GM21723 (cell line): ENCODE data around the gene LDLRAD4.
A peak's percentile ranks its signal among the peaks of the same experiment; 100 is the strongest.

Experiments used
- ATAC-seq: cut with Tn5 transposase; IDR thresholded peaks from one replicate; pipeline ENCODE4 v1.9.1; 2021; ENCODE audit warnings: mild to moderate bottlenecking, moderate library complexity; ENCODE audit not compliant: unreplicated experiment

The LDLRAD4 gene

DNA sequence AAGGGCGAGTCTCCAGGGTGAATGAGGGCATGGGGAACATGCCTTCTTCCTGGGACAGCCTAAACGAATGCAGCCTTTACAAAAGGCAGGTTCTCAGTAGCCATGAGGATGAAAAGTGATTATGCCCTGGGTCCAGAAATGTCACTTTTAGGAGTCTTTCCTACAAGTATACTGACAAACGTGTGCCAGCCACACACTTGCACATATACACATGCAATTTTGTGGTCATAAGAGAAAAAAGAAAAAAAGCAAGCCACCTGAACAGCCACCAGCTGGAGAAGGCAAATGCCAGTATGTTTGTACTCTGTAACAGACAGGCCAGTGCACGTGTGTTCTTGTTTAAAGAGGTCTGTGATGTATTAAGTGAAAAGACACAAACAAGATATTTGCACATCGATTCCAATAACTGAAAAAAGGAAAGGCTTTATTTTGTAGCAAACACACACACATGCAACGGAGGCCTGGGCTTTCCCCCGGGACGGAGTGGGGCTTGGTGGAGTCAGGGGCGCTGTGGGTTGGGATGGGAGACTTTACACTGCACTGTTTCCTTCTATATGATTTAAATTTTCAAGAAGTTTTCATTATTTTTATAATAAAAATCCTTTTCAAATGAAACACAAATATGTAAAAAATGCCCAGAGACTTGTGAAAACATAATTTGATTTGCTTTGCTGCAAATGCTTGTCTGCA, 399.4 kb downstream of the LDLRAD4 start:
- ATAC-seq = no peak

GRCh38 chr18:13618760-13619438, 400.3 kb downstream of the LDLRAD4 start:
- no peak for ATAC-seq

DNA sequence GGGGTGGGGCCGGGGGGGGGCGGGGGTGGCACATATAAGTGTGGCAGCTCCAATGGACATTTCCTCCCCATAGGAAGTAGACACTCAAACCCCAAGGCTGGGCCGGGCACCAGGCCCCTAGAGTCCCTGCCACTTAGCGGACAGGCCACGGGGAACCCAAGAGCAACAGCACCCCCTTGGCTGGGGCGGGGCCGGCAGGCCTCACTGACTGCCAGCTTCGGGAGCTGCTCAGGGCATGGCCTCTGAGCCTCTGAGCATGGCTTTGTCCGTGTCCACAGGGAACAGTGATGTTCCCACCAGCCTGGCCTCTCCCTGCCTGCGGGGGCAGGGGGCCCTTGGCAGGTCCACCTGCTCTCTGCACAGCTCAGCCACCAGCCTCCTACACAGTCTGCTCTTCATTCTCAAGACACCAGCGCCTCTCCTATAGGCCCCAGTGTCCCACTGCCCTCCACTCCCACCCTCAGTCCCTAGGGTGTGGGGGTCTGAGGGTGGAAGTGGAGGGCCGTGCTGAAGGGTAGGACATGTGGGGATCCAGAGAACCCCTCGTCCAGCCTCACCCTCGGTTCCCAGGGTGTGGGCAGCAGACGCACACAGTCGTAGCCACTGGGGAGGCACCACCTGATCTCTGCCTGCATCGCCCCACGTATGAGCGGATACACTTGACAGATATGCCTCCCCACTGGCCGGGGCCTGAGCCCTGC, 401.1 kb downstream of the LDLRAD4 start:
- no peak for ATAC-seq

DNA sequence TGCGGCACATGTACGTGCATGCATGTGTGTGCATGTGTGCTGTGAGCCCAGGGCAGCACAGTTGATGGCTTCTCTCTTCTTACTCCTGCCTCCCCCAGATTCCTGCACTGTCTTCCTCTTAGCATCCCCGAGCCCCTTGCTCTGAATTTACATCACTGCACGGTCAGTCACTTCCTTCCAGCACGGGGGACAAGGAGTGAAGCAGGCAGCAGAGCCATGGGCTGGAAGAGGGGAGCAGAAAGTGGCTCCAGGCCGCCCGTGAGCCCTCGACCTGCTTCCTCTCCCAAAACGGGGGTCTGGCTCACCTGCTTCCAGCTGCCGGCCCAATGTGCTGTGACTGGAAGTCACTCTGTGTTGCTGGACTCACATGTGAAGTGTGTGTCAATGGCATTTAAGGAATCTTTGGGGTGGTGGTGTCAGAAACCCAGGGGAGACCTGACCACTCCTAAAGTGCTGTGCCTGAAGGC, 401.7 kb downstream of the LDLRAD4 start:
- no peak for ATAC-seq

GRCh38 chr18:13620818-13621445, 402.4 kb downstream of the LDLRAD4 start:
- no peak for ATAC-seq

DNA sequence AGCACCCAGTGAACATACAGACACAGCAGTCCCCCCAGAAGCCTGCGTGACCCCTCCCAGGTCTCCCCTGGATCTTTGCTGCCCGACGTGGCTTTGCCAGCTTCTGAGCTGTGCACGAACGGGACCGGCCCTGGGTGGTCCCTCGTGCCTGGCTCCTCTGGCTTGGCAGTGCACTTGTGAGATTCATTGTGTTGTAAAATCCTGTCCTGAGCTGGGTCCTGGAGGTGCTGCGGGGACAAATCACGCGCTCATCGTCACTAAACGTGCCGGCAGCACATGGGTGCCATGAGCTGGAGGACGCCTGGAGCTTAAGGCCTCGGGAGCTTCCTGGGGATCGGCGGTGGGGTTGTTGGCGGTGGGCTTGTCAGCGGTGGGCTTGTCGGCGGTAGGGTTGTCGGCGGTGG, 402.9 kb downstream of the LDLRAD4 start:
- no peak for ATAC-seq

DNA sequence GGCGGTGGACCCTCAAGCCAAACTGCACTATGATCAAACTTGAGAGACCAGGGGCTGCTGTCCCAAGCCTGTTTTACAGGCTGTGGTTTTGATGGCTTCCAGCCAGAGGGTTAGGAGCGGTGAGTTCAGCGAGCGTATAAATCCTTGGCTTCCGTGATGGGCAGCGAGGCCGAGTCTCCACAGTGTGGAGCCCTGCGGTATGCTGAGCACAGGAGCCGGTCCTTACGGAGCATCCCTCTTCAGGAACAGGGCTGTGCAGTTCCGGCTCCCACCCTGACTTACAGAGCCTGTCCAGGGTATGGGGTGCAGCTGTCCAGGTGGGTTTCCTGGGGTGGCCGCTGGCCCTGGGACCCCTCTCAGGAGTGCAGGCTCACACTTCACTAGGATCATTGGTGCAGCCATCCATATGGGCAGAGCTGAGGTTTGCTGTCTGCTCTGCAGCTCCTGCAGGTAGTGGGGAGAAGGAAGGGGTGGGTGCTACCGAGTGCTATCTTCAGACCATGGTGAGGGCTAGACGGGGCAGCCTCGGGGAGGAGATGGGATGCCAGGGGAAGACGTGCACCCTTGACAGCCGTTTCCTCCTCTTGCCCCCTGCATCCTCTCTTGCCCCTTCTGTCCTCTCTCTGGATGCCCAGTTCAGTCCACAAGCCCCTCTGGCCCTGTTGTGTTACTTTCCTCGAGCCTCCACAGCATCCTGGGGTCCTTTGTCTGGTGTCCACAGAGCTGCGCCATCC, 403.5 kb downstream of the LDLRAD4 start:
- ATAC-seq = no peak

- ATAC-seq = no peak
These were observed 404.2 kb downstream of the LDLRAD4 start for GRCh38 chr18:13622751-13623150.

DNA sequence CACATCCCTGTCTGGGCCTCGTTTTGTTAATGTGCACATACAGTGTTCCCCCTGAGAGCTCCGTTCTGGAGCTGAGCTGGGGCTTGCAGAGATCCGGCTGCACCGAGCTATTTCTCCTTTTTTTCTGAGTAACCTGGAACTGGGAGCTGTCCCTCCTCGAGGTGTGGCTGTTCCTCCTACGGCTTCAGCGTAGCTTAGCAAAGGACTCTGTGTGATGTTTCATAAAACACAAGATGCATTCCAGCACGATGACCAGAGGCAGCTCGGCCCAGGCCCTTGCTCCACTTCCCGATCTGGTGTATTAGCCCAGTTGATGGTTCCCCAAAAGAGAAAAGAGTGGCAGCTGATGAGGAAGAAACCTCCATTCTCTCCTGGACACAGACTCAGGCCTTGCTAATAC, 404.8 kb downstream of the LDLRAD4 start:
- ATAC-seq = no peak

DNA sequence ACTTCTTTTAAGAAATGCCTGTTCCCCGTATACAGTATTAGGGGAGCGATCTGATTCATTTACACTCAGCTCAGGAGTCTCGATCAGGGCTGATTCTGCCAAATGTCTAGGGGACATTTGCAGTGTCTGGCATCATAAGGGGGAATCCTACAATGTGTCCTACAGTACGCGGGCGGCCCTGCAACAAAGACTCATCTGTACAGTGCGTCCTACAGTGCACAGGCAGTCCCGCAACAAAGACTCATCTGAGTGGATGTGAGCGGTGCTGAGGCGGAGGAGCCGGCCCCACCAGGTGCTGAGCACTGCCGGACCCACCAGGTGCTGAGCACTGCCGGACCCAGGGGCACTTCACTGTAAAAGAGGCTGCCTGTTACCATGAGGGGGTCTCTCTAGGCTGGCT, 405.3 kb downstream of the LDLRAD4 start:
- no peak for ATAC-seq

DNA sequence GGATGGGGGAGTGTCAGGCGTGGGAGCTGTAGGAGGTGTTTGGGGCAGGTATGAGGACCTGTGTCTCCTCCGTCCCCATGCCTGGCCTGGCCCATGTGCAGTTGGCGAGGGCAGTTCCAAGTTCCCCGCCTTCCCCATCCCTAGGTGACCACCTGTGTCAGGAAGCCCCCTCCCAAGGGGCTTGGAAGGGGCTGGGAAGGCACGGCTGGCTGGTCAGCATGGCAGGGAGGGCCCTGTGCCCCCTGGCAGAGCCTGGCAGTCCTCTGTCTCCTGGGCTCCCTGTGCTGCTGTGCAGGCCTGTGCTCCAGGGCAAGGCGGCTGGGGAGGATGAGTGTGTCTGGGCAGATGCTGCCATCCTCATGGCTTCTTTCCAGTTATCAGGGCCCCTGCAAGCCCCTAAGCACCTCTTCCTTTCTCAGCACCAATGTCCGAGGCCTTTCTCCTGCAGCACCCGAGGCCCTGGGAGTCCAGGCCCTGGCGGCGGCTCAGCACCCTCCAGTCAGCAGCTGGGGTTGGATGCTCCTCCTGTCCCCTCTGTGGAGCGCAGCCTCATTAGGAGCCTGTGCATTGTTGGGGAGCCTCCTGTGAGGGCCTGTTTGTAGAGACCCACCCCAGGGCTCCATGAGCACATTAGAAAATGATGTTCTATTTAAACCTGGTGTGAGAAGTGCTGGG, 406.1 kb downstream of the LDLRAD4 start:
- no peak for ATAC-seq

DNA sequence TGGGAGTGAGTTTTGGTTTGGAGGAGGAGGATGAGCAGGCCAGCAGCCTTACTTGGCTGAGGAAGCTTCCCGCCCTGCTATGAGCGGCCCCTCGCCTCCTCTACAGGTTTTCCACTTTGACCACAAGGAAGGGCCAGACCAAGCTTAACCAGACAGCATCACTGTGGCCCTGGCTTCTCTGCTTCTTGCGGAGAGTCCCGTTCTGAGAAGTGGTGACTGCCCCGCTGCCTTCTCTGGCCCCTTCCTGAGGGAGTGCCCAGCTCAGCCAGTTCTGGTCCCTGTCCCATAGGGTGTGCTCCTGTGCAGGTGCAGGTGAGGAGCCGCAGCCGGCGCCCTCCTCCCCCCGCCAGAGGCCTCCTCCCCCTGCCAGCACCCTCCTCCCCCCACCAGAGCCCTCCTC, 406.8 kb downstream of the LDLRAD4 start:
- no peak for ATAC-seq

GRCh38 chr18:13625843-13626543, 407.4 kb downstream of the LDLRAD4 start:
- ATAC-seq = no peak

DNA sequence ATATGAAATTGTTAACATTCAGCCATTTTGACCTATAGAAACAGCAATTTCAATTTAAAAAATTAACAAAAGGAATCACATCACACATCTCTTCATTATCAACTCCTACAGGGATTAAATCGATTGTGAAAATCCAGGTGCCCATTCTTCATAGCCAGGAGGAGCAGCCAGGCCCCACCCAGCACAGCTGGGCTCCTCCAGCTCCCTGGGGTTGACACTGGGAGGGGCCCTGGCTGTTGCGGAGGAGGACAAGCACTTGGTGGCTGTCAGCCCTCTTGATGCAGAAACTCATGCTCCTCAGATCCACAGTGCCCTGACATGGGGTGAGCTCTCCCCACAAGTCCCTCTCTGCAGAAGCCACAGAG, 408.0 kb downstream of the LDLRAD4 start:
- ATAC-seq = no peak

DNA sequence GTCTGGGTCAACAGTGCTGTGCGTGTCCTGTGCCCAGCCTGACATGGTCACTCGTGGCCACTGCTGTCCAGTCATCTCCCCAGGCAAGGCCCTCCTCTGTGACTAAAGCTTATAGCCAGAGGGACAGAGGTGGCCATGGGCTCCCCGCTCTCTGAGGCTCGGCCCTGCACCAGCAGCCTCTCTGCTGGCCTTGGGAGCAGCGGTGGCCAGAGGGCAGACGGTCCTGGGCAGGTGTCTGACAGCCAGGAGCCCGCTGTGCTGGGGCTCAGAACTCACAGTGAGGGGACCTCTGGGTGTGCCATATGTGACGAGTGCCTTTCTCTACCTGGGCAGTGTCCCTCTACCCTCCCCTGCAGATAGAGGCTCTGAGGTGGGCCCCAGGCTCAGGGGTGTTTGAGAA, 409.1 kb downstream of the LDLRAD4 start:
- no peak for ATAC-seq

DNA sequence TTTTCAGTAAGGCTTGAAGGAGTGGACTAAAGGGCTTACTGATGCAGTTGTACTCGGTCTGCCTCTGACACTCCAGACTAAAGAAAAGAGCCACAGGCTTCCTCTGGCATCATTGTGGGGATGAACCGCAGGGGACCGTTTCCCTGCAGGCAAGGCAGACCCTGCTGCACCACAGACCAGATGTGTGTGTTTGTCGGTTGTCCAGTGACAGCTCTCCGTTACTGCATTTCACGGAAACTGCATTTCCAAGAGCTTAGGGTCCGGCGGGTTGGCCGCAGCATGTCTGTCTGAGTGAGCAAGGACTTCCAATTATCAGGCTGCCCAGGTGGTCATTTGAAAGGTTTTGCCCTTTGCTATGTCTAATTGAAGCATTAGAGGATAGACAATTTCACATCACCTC, 409.7 kb downstream of the LDLRAD4 start:
- no peak for ATAC-seq

DNA sequence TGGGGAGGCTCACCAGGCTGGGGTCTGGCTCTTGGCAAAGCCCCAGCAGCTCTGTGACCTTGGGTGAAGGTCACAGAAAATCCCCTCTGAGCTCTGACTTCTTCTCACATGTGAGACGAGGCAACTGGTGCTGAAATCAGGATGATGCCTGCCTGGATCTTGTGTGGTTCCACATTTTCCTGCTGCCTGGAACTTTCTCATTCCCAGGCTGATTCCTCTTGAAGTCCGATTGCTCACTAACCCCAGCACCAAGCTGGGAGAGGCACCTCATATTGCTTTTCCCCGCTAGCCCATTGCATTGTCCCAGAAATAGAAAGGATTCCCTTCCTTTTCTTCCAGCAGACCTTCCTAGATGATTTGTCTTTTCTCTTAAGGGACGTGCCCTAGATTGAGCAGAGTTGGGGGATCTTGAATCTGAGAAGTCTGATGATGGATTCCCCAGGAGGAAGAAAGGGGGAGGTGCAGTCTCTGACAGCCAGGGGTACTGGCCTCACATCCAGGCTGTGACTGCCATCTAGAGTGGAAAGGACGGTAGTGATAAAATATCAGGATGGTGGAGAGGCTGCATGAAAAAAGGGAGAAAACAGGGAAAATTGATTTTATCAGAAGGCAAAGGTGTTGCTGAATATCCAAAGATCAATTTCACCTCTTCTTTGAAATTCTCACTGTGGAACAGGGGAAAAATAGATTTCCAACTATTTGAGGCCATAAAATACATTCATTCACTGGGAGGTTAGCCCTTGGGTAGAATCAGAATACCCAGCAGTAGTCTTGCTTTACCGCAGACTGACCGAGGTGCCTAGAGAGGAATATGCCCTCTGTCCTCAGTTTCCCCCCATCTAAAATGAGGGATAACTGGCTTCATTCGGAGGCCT, 411.5 kb downstream of the LDLRAD4 start:
- peak; percentile 65 for ATAC-seq

DNA sequence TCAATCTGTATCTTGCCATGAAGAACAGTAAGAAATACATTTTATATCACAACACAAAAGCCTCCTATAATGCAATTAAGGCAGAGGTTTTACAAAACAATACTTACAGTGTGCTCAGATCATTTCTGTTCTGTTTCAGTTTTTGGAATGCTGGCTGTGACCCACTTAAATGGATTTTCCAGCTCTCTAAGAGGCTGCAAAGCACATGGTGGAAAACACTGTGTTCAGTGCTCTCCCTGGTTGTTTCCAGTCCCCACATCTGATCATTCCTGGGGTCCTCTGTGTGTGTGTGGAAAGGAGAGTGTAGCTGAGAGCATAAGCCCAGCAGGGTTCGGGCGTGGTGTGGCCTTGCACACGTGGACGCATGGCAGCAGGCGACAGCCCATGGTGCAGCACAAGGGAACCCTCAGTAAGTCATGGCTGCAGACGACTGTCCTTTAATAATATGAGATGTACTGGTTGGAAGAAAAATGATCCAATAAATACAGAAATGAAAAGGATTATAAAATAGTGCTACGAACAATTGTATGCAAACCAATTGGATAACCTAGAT, 412.2 kb downstream of the LDLRAD4 start:
- no peak for ATAC-seq

DNA sequence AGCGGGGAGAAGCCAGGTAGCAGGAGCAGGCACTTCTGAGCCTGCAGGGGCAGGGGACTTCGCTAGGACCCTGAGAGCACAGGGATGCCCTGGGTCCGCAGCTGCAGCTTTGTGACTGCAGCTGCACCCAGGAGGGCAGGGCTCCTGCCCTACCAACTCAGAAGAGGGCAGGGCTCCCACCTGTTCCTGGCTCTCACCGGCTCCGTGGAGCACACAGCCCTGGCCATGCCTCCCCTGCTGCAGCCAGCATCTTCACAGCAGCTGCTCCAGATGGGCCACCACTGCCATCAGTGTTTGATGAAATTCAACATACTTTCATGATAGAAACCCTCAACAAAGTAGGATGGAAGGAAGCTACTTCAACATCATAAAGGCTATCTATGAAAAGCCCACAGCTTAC, 415.1 kb downstream of the LDLRAD4 start:
- no peak for ATAC-seq
